ENCODE results near the gene PIEZO2. TPM values are rescaled to one million over a fixed set of nuclear protein-coding genes. Genes with fewer than 3 reads are reported as not detected.

Gene PIEZO2
- total RNA-seq, 1 experiment from 2014 or later, result 5.5 TPM

- no TSS peak for BruUV-seq (replicated peaks)
- ChIA-PET POLR2A (ENCODE audit: low non-redundant PET) (no interaction called here), CTCF (no interaction called here)
- Histone ChIP-seq H3K27me3 (replicated peaks; ENCODE audit: insufficient read depth, low read depth, low read length, poor library complexity) (peaks cover 6% of the 10 kb centered on the region), H3K4me1 (ENCODE audit: insufficient read depth, low read length, poor library complexity, severe bottlenecking) (no peaks in the 10 kb centered on the region), H3K36me3 (ENCODE audit: insufficient read depth, low read length, poor library complexity, severe bottlenecking) (no peaks in the 10 kb centered on the region), H3K4me3 (ENCODE audit: low read depth, low read length, poor library complexity, severe bottlenecking) (no peak overlapping the region), H3K27ac (ENCODE audit: low read depth, low read length, poor library complexity, severe bottlenecking) (no peak overlapping the region), H3K9me3 (ENCODE audit: low read depth, low read length, poor library complexity, severe bottlenecking) (no peaks in the 10 kb centered on the region)
- intact Hi-C loops (cut with micrococcal nuclease; ENCODE audit: unreplicated experiment), result no loop called here
- TF ChIP-seq CTCF (conservative IDR thresholded peaks at IDR 0.05; ENCODE audit: low read depth, low read length), result no peak
- no peak for TF ChIP-seq EZH2 (IDR thresholded peaks at IDR 0.05; ENCODE audit: borderline replicate concordance, low read depth, low read length, poor library complexity, severe bottlenecking)
- no peak for DNase-seq (ENCODE audit: low spot score)
Measured at GRCh38 chr18:11115276-11115675, 34.1 kb downstream of the PIEZO2 start.

- Histone ChIP-seq H3K9me3 (ENCODE audit: low read depth, low read length, poor library complexity, severe bottlenecking) (no peaks in the 10 kb centered on the region), H3K4me3 (ENCODE audit: low read depth, low read length, poor library complexity, severe bottlenecking) (no peak overlapping the region), H3K36me3 (ENCODE audit: insufficient read depth, low read length, poor library complexity, severe bottlenecking) (no peaks in the 10 kb centered on the region), H3K27ac (ENCODE audit: low read depth, low read length, poor library complexity, severe bottlenecking) (no peak overlapping the region), H3K4me1 (ENCODE audit: insufficient read depth, low read length, poor library complexity, severe bottlenecking) (no peaks in the 10 kb centered on the region), H3K27me3 (replicated peaks; ENCODE audit: insufficient read depth, low read depth, low read length, poor library complexity) (peaks cover 3% of the 10 kb centered on the region)
- TF ChIP-seq CTCF (conservative IDR thresholded peaks at IDR 0.05; ENCODE audit: low read depth, low read length), result no peak
- TF ChIP-seq EZH2 (IDR thresholded peaks at IDR 0.05; ENCODE audit: borderline replicate concordance, low read depth, low read length, poor library complexity, severe bottlenecking), result no peak
- BruUV-seq (replicated peaks), result no TSS peak
- intact Hi-C loops (cut with micrococcal nuclease; ENCODE audit: unreplicated experiment), result no loop called here
- POLR2A ChIA-PET (ENCODE audit: low non-redundant PET), result no interaction called here
- no peak for DNase-seq (ENCODE audit: low spot score)
- CTCF ChIA-PET, result no interaction called here
Measured at GRCh38 chr18:11114653-11115052, 34.7 kb downstream of the PIEZO2 start.

- ChIA-PET POLR2A (ENCODE audit: low non-redundant PET) (no interaction called here), CTCF (no interaction called here)
Measured at GRCh38 chr18:11113937-11114336, 35.4 kb downstream of the PIEZO2 start.

More at GRCh38 chr18:11113937-11114336, 35.4 kb downstream of the PIEZO2 start:
- no peaks in the 10 kb centered on the region for H3K4me1 ChIP-seq (ENCODE audit: insufficient read depth, low read length, poor library complexity, severe bottlenecking)
- H3K36me3 ChIP-seq (ENCODE audit: insufficient read depth, low read length, poor library complexity, severe bottlenecking), result no peaks in the 10 kb centered on the region
- intact Hi-C loops (cut with micrococcal nuclease; ENCODE audit: unreplicated experiment), result no loop called here
- TF ChIP-seq EZH2 (IDR thresholded peaks at IDR 0.05; ENCODE audit: borderline replicate concordance, low read depth, low read length, poor library complexity, severe bottlenecking) (no peak), CTCF (conservative IDR thresholded peaks at IDR 0.05; ENCODE audit: low read depth, low read length) (no peak)
- no peak overlapping the region for H3K4me3 ChIP-seq (ENCODE audit: low read depth, low read length, poor library complexity, severe bottlenecking)
- DNase-seq (ENCODE audit: low spot score), result no peak
- H3K27me3 ChIP-seq (replicated peaks; ENCODE audit: insufficient read depth, low read depth, low read length, poor library complexity), result peaks cover 3% of the 10 kb centered on the region
- H3K9me3 ChIP-seq (ENCODE audit: low read depth, low read length, poor library complexity, severe bottlenecking), result no peaks in the 10 kb centered on the region
- BruUV-seq (replicated peaks), result no TSS peak
- no peak overlapping the region for H3K27ac ChIP-seq (ENCODE audit: low read depth, low read length, poor library complexity, severe bottlenecking)
